HL-60 (cell line): ENCODE measurements around the gene APOBEC3B.

ENCODE experiments used
- DNase-seq, 2 experiments: peaks; one replicate each; pipeline ENCODE4 v3.0.0-alpha.2; 2010 to 2020; ENCODE audit warnings: low read depth in 1 of 2, low spot score in 1 of 2
- H3K27ac ChIP-seq: fragments of 250-450 bp; sonication (Bioruptor Pico); replicated peaks from 2 replicates; pipeline ENCODE4 v1.5.1; 2020; ENCODE audit warnings: mild to moderate bottlenecking, moderate library complexity
- H3K27me3 ChIP-seq: fragments of 250-450 bp; sonication (Bioruptor Pico); 2 replicates; pipeline ENCODE4 v1.5.1; 2021; ENCODE audit warnings: mild to moderate bottlenecking, moderate library complexity; ENCODE audit not compliant: insufficient read depth, poor library complexity, severe bottlenecking
- H3K4me3 ChIP-seq: replicated peaks from 2 replicates; pipeline ENCODE4 v1.5.1; 2011; ENCODE audit warnings: mild to moderate bottlenecking, control low read depth, low read length; ENCODE audit not compliant: insufficient read depth
- GABPA ChIP-seq: IDR thresholded peaks from 2 replicates; pipeline ENCODE4 v1.6.1; 2012; ENCODE audit warnings: low read depth
- POLR2AphosphoS5 ChIP-seq: IDR thresholded peaks from 2 replicates; pipeline ENCODE4 v1.6.1; 2012; ENCODE audit warnings: low read depth
- SPI1 ChIP-seq: IDR thresholded peaks from 2 replicates; pipeline ENCODE4 v1.6.1; 2012; ENCODE audit warnings: low read depth, mild to moderate bottlenecking, borderline replicate concordance
- TF ChIP-seq, protein P1 (sequence below): IDR thresholded peaks from 2 replicates; pipeline ENCODE4 v1.6.1; 2012; ENCODE audit warnings: low read depth; ENCODE audit not compliant: insufficient replicate concordance
- TF ChIP-seq, protein P2 (sequence below): IDR thresholded peaks from one replicate; pipeline ENCODE4 v1.5.1; 2011; ENCODE audit warnings: low read length, control low read depth, inconsistent platforms; ENCODE audit not compliant: insufficient read depth

Gene APOBEC3B

GRCh38 chr22:38953577-38954413 is 28.4 kb upstream of the APOBEC3B start:
- H3K27me3 ChIP-seq, result no peaks in the 10 kb centered on the region
- DNase-seq, result peak; percentile 65 to 79
- TF ChIP-seq POLR2AphosphoS5 (no peak), GABPA (no peak), SPI1 (no peak)
- TF ChIP-seq, protein P1, sequence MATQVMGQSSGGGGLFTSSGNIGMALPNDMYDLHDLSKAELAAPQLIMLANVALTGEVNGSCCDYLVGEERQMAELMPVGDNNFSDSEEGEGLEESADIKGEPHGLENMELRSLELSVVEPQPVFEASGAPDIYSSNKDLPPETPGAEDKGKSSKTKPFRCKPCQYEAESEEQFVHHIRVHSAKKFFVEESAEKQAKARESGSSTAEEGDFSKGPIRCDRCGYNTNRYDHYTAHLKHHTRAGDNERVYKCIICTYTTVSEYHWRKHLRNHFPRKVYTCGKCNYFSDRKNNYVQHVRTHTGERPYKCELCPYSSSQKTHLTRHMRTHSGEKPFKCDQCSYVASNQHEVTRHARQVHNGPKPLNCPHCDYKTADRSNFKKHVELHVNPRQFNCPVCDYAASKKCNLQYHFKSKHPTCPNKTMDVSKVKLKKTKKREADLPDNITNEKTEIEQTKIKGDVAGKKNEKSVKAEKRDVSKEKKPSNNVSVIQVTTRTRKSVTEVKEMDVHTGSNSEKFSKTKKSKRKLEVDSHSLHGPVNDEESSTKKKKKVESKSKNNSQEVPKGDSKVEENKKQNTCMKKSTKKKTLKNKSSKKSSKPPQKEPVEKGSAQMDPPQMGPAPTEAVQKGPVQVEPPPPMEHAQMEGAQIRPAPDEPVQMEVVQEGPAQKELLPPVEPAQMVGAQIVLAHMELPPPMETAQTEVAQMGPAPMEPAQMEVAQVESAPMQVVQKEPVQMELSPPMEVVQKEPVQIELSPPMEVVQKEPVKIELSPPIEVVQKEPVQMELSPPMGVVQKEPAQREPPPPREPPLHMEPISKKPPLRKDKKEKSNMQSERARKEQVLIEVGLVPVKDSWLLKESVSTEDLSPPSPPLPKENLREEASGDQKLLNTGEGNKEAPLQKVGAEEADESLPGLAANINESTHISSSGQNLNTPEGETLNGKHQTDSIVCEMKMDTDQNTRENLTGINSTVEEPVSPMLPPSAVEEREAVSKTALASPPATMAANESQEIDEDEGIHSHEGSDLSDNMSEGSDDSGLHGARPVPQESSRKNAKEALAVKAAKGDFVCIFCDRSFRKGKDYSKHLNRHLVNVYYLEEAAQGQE, result no peak
- TF ChIP-seq, protein P2, sequence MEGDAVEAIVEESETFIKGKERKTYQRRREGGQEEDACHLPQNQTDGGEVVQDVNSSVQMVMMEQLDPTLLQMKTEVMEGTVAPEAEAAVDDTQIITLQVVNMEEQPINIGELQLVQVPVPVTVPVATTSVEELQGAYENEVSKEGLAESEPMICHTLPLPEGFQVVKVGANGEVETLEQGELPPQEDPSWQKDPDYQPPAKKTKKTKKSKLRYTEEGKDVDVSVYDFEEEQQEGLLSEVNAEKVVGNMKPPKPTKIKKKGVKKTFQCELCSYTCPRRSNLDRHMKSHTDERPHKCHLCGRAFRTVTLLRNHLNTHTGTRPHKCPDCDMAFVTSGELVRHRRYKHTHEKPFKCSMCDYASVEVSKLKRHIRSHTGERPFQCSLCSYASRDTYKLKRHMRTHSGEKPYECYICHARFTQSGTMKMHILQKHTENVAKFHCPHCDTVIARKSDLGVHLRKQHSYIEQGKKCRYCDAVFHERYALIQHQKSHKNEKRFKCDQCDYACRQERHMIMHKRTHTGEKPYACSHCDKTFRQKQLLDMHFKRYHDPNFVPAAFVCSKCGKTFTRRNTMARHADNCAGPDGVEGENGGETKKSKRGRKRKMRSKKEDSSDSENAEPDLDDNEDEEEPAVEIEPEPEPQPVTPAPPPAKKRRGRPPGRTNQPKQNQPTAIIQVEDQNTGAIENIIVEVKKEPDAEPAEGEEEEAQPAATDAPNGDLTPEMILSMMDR, result no peak
- H3K27ac ChIP-seq, result peak overlapping the region; percentile 46
- H3K4me3 ChIP-seq, result no peak overlapping the region

DNA sequence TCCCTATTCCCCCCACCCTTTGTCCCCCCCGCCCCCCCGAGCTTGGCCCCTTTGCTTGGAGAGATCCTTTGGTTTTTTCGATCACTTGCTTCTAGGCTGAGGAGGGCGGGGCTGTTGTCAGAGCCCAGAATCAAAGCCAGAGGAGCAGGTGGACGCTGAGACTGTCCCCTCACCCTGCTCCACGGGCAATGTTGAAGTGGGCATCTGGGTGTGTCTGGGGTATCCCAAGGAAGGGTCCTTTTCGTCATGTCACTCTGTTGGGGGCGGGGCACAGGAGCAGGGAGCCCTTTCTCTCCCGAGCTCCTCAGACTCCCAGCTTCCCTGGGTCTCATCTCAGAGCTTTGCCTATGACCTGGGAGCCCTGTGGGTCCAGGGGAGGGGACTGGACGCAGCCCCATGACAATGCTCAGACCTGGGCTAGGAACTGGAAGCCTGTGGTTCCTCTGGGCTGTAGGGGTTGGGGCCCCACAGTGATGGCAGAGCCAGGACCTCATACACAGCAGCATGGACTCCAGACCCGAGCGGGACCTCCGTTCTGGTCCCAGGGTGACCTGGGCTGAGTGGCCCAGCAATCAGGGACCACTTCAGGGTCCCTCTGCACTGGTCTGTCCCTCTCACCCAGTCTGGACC is 27.6 kb upstream of the APOBEC3B start:
- DNase-seq, result no peak
- H3K27ac ChIP-seq, result no peak overlapping the region; the same call in 1 of the 2 replicates
- H3K4me3 ChIP-seq, result no peak overlapping the region
- H3K27me3 ChIP-seq, result no peaks in the 10 kb centered on the region
- TF ChIP-seq POLR2AphosphoS5 (no peak), SPI1 (no peak)
- TF ChIP-seq, protein P1, result no peak
- TF ChIP-seq, protein P2, result no peak

DNA sequence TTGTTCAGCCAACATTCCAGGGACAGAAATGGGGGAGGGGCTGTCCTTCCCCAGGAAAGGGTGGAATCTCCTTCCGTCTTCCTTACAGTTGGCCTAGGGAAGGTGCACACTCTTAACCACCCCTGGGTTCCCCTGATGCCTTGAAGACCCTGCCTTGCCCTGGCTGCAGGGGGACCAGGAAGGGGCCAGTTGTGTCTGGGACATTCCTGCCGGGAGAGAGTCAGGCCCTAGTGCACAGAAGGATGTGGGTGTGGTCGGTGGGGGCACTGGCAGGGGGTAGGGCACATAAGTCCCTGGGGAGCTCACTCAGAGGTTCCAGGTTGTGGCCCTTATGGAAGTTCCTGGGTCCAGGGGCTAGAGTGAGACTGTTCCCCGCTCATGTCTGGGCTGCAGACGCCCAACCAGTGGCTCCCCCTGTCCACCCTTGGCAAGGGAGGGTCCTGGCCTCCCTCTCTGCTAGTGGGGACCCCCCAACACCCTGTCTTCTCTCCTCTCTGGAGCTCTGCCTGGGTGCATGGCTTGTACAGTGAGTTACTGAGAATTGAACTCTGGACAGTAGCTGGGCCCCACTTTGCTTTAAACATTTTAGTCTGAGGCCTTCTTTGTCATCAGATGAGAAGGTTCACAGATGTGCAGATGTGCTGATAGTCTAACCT is 26.8 kb upstream of the APOBEC3B start:
- Histone ChIP-seq H3K4me3 (no peak overlapping the region), H3K27me3 (no peaks in the 10 kb centered on the region), H3K27ac (no peak overlapping the region)
- no peak for DNase-seq
- TF ChIP-seq GABPA (no peak), SPI1 (no peak), POLR2AphosphoS5 (no peak)
- TF ChIP-seq, protein P2, result no peak
- TF ChIP-seq, protein P1, result no peak
